DMS53 treated with DMSO at 0.1 percent for 48 hours (cell line): ENCODE results near the gene NOS3.
"Not testable (repeated sequence)": the region's sequence is repeated elsewhere in the genome, so short reads cannot be mapped to it uniquely, and the experiment has no call there.

ENCODE experiments used
- DNase-seq: peaks from one replicate; lab custom pipeline; 2025; ENCODE audit not compliant: unreplicated experiment; lab: John Stamatoyannopoulos, UW

Gene NOS3

DNA sequence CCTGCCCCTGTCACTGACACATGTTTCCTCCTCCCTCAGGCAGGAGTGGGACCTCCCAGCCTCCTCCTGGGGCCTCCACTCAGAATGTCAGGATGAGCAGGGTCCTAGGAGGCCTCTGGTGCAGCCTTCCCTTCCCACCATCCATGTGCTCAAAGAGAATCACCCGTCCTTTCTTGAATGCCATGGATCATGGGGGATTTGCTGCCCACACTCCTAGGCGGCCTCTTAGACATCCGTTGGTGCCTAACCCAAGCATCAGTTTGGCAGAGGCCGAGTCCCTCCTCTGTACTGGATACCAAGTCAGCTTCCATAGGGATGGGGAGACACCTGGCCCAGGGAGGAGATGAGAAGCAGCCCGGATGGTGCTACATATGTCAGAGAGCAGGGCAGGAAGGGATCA is 7.0 kb downstream of the NOS3 start:
- no peak for DNase-seq

DNA sequence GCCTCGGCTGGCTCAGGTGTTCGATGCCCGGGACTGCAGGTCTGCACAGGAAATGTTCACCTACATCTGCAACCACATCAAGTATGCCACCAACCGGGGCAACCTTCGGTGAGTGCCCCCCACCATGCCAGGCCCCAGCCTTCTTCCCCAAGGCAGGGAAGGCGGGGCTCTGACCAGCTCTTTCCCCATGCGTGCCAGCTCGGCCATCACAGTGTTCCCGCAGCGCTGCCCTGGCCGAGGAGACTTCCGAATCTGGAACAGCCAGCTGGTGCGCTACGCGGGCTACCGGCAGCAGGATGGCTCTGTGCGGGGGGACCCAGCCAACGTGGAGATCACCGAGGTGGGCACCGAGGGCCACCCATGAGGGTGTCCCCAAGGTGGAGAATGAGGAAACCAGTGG is 7.5 kb downstream of the NOS3 start:
- DNase-seq: no peak

- DNase-seq: no peak
Measured at GRCh38 chr7:150999001-150999400, 8.2 kb downstream of the NOS3 start.

DNA sequence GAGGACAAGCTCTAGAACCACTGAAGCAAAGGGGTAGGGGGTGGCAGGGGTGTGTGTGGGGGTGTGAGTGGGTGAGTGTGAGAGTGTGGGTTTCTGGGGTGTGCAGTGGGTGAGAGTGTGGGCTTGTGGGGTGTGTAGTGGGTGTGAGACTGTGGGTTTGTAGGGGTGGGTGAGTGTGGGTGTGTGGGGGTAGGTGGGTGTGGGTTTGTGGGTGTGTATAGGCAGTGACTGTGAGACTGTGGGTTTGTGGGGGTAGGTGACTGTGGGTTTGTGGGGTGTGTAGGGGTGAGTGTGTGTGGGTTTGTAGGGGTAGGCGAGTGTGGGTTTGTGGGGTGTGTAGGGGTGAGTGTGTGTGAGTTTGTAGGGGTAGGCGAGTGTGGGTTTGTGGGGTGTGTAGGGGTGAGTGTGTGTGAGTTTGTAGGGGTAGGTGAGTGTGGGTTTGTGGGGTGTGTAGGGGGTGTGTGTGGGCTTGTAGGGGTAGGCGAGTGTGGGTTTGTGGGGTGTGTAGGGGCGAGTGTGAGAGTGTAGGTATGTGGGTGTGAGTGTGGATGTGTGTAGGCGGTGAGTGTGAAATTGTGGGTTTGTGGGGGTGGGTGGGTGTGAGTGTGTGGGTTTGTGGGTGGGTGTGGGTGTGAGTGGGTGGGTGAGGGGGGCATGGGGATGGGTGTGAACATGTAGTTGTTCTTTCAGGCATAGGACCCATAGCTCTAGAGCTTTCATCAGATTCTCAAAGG is 8.8 kb downstream of the NOS3 start:
- no peak for DNase-seq

GRCh38 chr7:151000897-151001495 is 10.2 kb downstream of the NOS3 start:
- no peak for DNase-seq

GRCh38 chr7:151001546-151001945 is 10.7 kb downstream of the NOS3 start:
- DNase-seq: no peak

DNA sequence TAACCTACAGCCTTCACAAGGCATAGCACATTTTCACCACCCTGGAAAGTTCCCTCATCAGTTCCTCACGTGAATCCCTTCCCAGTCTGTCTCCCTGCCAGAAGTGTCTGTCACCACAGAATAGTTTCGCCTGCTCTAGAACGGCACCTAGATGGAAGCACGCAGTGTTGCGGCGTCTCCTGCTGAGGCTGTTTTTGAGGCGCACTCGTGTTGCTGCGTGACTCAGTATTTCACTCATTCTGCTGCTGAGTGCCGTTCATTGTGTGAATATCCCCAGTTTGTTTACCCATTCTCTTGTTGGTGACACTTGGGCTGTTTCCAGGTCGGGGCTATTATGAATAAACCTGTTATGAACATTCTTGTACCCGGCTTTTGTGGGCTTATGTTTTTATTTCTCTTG is 12.8 kb downstream of the NOS3 start:
- peak; percentile 88 for DNase-seq

DNA sequence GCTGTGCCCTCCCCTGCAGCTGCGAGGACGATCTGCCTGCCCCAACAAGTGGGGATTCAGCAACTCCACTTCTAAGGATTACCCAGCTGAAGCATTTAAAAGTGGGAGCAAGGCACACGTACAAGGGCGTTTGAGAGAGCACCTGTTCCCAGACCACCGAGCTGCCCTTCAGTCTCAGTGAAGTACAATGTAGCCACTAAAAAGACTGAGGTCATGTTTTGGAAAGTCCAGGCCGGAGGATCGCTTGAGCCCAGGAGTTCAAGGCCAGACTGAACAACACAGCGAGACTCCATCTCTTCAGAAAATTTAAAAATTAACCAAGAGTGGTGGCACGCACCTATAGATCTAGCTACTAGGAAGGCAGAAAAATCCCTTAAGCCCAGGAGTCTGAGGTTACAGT is 14.7 kb downstream of the NOS3 start:
- DNase-seq: no peak

GRCh38 chr7:151006590-151007300 is 15.9 kb downstream of the NOS3 start:
- DNase-seq: no peak

- DNase-seq: no peak
Measured at GRCh38 chr7:151007469-151007898, 16.7 kb downstream of the NOS3 start.

- no peak for DNase-seq
Measured at GRCh38 chr7:151008143-151008510, 17.3 kb downstream of the NOS3 start.

DNA sequence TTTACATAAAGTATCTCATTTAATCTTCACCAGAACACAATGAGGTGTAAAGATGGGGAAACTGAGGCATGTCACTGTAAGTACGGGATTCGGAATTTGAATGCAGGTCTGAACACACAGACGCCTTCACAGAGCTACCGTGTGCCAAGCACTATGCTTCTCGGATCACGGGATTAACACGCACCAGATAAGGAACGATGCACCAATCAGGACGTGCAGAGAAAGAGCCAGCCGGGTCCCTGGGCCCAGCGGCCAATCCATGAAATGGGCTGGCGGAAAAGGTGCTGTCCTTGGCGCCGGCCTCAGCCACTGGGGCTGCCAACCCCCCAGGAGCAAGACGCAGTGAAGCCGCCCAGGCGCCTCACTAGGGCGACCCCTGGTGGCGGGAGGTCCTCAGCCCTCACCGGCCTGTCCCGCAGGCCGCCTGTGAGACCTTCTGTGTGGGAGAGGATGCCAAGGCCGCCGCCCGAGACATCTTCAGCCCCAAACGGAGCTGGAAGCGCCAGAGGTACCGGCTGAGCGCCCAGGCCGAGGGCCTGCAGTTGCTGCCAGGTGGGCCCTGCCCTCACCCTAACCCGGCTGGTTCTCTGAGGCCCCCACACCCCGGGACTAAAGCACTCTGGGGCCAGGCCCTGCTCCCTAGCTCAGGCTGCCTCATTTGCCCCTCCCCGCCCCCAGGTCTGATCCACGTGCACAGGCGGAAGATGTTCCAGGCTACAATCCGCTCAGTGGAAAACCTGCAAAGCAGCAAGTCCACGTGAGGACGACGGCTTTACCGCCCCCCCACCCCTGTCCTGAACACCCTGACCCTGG is 17.9 kb downstream of the NOS3 start:
- no peak for DNase-seq

GRCh38 chr7:151009327-151010036 is 18.7 kb downstream of the NOS3 start:
- DNase-seq: no peak

- no peak for DNase-seq
Measured at GRCh38 chr7:151010037-151010306, 19.2 kb downstream of the NOS3 start.

- DNase-seq: no peak
Measured at GRCh38 chr7:151010307-151011096, 19.7 kb downstream of the NOS3 start.

- no peak for DNase-seq
Measured at GRCh38 chr7:151011097-151011409, 20.2 kb downstream of the NOS3 start.

- not testable (repeated sequence) for DNase-seq
Measured at GRCh38 chr7:151011616-151012015, 20.8 kb downstream of the NOS3 start.

- DNase-seq: no peak
Measured at GRCh38 chr7:151012031-151012692, 21.3 kb downstream of the NOS3 start.

DNA sequence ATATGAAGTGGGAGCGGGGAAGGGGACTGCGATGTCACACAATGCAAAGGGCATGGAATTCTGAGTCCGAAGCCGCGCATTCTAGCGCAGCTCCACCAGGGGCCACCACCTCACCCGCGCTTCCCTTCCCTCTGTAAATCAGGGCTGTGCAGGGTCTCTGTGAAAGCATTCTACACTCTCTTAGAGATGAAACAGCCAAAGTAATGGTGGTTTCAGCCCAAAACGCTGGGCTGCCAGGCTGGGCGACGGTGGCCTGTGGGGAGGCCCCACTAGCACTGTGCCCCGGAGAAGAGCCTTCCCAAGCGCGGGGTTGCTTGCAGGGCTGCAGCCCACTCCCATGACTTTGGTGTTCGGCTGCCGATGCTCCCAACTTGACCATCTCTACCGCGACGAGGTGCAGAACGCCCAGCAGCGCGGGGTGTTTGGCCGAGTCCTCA is 22.1 kb downstream of the NOS3 start:
- DNase-seq: no peak

DNA sequence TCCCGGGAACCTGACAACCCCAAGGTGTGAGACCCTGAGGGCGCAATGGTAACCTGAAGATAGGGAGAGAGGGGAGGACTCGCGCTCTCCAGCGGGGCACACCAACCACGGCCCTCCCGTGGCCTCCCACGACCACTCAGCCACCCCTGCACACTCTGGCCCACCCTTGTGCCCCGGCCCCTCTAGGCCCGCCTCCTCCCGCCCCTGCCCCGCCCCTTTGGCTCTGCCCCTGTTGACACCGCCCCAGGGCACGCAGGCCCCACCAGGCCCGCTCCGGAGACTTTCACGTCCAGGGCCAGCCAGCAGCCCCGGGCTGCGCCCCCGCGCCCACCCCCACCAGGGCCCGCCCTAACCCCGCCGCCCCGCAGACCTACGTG is 22.5 kb downstream of the NOS3 start:
- DNase-seq: no peak
